Measurements from ENCODE around the gene NABP1.

Gene NABP1

GRCh38 chr2:191678437-191679100, 633 bp downstream of the NABP1 start:
- DNase-seq (ENCODE audit: low read depth in 1 of 2, low spot score in 1 of 2) = peak; percentile 36 to 61

GRCh38 chr2:191679818-191680600, 2.1 kb downstream of the NABP1 start:
- no peak for DNase-seq (ENCODE audit: low read depth in 1 of 2, low spot score in 1 of 2)

GRCh38 chr2:191680639-191681038, 2.7 kb downstream of the NABP1 start:
- no peak for DNase-seq (ENCODE audit: low read depth in 1 of 2, low spot score in 1 of 2)

GRCh38 chr2:191682126-191682525, 4.2 kb downstream of the NABP1 start:
- no peak for DNase-seq (ENCODE audit: low read depth in 1 of 2, low spot score in 1 of 2)

- no peak for DNase-seq (ENCODE audit: low read depth in 1 of 2, low spot score in 1 of 2)
These were observed 8.1 kb downstream of the NABP1 start for GRCh38 chr2:191686066-191686465.

- no peak for DNase-seq (ENCODE audit: low read depth in 1 of 2, low spot score in 1 of 2)
These were observed 8.8 kb downstream of the NABP1 start for GRCh38 chr2:191686729-191687128.

- DNase-seq (ENCODE audit: low read depth in 1 of 2, low spot score in 1 of 2) = no peak
These were observed 9.9 kb downstream of the NABP1 start for GRCh38 chr2:191687867-191688266.

GRCh38 chr2:191688934-191689695, 11.2 kb downstream of the NABP1 start:
- DNase-seq (ENCODE audit: low read depth in 1 of 2, low spot score in 1 of 2) = no peak

GRCh38 chr2:191690327-191690726, 12.4 kb downstream of the NABP1 start:
- no peak for DNase-seq (ENCODE audit: low read depth in 1 of 2, low spot score in 1 of 2)

- DNase-seq (ENCODE audit: low read depth in 1 of 2, low spot score in 1 of 2) = no peak
These were observed 13.2 kb downstream of the NABP1 start for GRCh38 chr2:191691016-191691735.

GRCh38 chr2:191691898-191692297, 14.0 kb downstream of the NABP1 start:
- no peak for DNase-seq (ENCODE audit: low read depth in 1 of 2, low spot score in 1 of 2)

- DNase-seq (ENCODE audit: low read depth in 1 of 2, low spot score in 1 of 2) = no peak
These were observed 14.7 kb downstream of the NABP1 start for GRCh38 chr2:191692502-191693115.

- no peak for DNase-seq (ENCODE audit: low read depth in 1 of 2, low spot score in 1 of 2)
These were observed 15.2 kb downstream of the NABP1 start for GRCh38 chr2:191693166-191693565.

GRCh38 chr2:191693778-191694177, 15.8 kb downstream of the NABP1 start:
- DNase-seq (ENCODE audit: low read depth in 1 of 2, low spot score in 1 of 2) = no peak

GRCh38 chr2:191696001-191696400, 18.1 kb downstream of the NABP1 start:
- no peak for DNase-seq (ENCODE audit: low read depth in 1 of 2, low spot score in 1 of 2)

GRCh38 chr2:191696966-191697365, 19.0 kb downstream of the NABP1 start:
- no peak for DNase-seq (ENCODE audit: low read depth in 1 of 2, low spot score in 1 of 2)

GRCh38 chr2:191697870-191698269, 19.9 kb downstream of the NABP1 start:
- no peak for DNase-seq (ENCODE audit: low read depth in 1 of 2, low spot score in 1 of 2)

GRCh38 chr2:191699341-191699945, 21.5 kb downstream of the NABP1 start:
- no peak for DNase-seq (ENCODE audit: low read depth in 1 of 2, low spot score in 1 of 2)

- DNase-seq (ENCODE audit: low read depth in 1 of 2, low spot score in 1 of 2) = no peak
These were observed 23.1 kb downstream of the NABP1 start for GRCh38 chr2:191701029-191701428.

- DNase-seq (ENCODE audit: low read depth in 1 of 2, low spot score in 1 of 2) = no peak
These were observed 23.8 kb downstream of the NABP1 start for GRCh38 chr2:191701696-191702095.
